Erythroblast (primary cell): ENCODE measurements around the gene PFDN1.

ENCODE experiments used
- GATA1 ChIP-seq: IDR thresholded peaks from 2 replicates; pipeline ENCODE4 v1.6.1; 2011; ENCODE audit warnings: low read depth, mild to moderate bottlenecking, control low read depth, low read length, moderate library complexity
- POLR2A ChIP-seq: IDR thresholded peaks from 2 replicates; pipeline ENCODE4 v1.6.1; 2011; ENCODE audit warnings: mild to moderate bottlenecking, low read length

DNA sequence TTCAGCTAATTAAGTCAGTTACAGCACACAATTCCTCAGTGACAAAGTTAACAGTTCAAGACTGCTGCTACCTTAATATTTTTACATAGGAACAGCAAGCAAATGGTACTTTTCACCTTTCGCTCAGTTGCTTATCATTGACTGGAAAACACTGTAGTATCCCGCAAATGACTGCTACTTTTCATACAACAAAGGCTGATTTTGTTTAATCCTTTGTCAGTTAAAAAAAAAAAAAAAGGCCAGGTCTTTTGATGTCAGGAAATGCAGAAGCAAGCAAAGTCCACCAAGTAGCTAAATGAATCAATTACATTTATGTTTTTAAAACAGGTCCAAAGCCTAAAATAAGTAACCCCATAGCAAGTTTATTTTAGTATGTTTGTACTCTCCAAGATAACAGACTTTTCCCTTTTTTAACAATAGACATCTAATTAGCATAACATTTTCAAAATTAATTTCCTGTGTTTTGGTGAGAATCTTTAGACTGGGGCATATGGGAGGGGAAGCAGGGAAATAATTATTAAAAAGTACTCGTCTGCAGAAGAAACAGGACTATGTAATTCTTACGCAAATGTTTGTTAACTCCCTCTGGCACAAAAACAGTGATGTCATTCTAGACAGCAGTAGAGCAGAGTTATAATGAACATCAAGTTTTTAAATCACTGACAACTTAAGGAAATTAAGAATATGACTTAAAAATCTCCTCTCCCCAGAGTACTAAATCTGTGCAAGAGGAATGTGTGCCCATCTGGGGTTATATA, 9.6 kb downstream of the PFDN1 start:
- TF ChIP-seq POLR2A (no peak), GATA1 (no peak)
